ENCODE measurements around the gene SRGAP1.
"Not testable (repeated sequence)": the region's sequence is repeated elsewhere in the genome, so short reads cannot be mapped to it uniquely, and the experiment has no call there.

The SRGAP1 gene

DNA sequence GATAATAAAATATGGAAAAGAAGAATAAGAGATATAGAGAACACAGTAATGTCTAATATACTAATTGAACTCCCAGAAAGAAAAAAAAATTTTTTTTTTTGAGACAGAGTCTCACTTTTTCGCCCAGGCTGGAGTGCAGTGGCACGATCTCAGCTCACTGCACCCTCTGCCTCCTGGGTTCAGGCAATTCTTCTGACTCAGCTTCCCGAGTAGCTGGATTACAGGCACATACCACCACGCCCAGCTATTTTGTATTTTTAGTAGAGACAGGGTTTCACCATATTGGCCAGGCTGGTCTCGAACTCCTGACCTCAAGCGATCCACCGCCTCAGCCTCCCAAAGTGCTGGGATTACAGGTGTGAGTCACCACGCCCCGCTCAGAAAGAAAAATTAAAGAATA, 232.1 kb downstream of the SRGAP1 start:
- H3K4me3 ChIP-seq (ENCODE audit: low read depth, low read length) = not testable (repeated sequence)

DNA sequence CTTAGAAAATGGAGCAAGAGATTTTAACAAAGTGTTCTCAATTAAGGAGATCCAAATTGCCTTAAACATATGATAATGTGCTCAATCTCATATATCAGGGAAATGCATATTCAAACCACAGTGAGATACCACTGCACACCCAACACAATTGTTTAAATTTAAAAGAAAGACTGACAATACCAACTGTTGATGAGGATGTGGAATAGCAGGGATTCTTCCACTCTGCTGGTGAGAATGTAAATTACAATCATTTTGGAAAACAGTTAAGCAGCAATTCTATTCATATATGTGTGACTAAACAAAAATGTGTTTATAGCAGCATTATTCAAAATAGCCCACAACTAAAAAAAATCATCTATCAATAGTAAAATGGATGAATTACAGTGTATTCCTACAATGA, 233.4 kb downstream of the SRGAP1 start:
- no peak overlapping the region for H3K4me3 ChIP-seq (ENCODE audit: low read depth, low read length)

DNA sequence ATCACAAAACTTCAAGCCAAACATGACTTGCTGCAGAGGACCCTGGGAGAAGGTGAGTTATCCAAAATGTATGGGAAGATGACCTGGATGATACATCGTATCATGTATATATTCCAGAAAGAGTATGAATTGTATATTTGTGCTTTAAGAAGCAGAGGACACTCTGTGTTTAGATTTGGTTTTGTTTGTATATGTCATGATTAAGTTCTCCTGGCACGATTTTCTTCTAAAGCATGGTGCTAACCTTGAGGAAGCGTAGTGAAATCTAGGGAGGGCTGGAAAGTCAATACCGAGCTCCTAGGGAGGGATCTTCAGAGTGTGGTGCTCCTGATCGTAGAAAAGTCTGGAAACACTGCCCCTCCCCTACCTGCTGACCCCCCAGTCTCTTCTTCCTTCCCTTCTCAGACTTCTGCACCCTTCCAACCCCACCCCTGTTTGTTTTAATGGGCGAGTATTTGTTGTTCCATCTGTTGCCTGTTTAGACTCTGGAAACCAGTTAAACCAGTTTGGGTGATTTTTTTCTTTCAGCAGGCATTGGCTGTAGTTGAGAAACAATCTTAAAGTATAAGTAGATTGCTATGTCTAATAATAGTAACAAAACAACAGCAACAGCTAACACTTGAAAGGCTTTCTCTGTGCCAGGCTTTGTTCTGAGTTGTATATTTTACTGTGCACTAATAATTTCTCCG, 236.0 kb downstream of the SRGAP1 start:
- no peak overlapping the region for H3K4me3 ChIP-seq (ENCODE audit: low read depth, low read length)

DNA sequence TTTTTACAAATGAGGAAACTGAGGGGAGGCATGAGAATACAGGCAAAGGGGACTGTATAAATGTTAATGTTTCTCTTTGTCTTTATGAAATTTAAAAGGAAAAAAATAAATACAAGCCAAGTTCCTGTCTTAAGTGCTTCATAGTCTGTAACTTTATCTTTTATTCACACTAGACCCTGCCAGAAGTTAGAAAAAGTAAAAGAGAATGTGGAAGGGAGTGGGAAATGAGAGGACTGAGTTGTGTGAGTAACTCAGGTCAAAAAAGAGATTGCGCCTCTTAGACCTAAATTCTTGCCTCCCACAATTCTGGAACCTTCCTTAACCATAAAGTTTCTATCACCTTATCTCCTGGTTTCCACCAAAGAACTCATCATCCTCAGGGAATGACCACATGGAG, 236.5 kb downstream of the SRGAP1 start:
- no peak overlapping the region for H3K4me3 ChIP-seq (ENCODE audit: low read depth, low read length)

DNA sequence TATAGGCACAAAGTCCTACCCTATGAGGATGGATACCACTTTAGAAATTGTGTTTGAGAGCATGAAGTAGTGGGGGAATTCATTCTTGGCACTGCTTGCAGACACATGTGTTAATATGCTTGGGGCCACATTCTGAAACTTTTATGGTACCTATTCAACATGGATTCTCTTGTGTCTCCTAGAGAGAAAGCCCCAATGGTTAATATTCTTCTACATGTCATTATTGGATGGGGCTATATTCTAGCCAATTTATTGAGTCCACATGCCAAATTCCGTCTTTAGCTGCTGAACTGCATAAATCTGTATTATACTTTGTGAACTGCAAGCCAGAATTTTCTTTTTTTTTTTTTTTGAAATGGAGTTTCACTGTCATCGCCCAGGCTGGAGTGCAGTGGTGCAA, 237.6 kb downstream of the SRGAP1 start:
- no peak overlapping the region for H3K4me3 ChIP-seq (ENCODE audit: low read depth, low read length)

DNA sequence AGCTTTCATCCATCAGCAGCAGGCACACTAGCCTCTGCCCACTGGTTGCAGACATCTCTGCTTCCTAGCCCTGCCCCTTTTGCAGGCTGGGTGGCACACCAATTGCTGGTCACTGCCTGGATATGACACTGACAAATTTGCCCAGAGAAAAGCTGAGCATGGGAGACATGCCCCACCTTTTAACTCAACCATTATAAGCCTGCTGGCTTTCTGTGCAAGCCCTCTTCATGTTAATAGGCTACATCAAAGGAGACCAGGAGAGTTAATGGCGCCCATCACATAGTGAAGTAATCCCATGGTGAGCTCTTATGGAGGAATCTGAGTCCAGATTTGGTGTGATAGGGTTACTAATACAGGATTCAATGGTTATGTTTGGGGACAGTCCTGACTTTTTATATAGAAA, 238.4 kb downstream of the SRGAP1 start:
- no peak overlapping the region for H3K4me3 ChIP-seq (ENCODE audit: low read depth, low read length)

DNA sequence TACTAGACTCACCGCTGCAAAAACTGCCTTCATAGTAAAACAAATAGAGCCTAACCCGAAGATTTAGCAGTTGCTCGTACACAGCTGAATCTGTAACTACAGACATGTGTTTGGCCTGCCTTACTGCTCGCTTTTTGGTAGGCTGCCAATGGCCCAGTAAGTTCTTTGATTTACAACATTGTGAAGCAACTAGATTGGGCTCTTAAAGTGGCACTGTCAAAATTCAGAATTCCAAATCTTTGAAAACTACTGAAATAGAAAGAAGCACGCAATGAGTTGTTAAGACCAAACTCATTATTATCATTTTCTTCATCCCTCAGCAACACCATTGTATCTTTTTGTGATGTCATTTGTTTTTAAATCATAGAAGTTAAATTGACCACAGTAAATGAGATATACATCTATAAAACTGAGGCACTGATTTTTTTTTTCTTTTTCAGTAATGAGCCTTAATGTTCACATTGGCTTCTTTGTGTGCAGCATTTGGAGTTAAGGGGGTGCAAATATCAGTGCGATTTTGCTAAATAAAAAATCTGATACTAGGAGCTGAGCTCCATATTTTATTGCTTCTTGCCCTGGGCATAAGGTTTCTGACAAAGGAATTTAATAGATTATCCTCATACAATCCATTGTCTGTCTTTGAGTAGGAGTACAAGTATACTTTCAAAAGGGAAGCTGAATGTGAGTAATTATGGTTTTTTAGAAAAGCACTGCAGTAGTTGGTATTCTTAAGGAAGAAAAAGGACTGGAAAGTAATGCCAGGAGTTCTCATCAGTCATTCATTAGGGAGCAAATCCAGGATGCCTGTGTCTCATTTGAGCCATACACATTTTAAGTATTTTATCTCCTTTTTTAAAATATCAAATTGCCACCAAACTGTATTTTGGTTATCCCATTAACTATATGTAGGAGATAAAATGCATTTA, 239.0 kb downstream of the SRGAP1 start:
- H3K4me3 ChIP-seq (ENCODE audit: low read depth, low read length) = no peak overlapping the region

DNA sequence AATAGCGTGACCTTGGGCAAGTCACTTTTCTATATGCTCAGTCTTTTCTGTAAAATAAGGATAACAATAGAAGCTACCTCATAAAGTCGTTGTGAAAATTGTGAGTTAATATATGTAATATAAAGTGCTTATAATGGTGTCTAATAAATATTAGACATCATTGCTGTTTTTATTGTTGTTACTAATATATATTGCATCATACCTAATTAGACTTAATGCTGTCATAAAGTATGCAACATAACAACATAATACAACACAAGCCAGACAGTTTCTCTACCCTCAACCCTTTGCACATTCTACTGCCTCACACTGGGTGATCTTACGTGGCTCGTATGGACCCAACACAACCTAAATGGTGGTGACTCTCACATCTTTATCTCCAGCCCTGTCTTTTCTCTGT, 240.7 kb downstream of the SRGAP1 start:
- H3K4me3 ChIP-seq (ENCODE audit: low read depth, low read length) = no peak overlapping the region

DNA sequence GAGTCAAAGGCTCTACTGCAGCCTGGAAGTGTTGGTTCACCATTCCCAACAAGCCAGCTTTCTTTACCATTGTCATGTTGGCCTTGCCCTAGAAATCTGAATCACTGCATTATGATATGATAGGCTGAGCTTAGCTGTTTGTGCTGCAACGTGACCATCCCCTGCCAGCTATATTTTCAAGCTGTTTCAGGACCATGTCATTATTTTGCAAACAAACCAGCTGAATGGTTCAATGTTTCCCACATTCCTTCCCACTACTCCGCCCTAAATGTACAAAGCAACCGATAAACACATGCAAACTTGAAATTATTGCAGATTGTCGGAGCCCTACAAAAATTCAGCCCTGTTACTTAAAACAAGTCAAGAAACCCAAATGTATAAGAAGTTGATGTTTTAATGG, 241.5 kb downstream of the SRGAP1 start:
- H3K4me3 ChIP-seq (ENCODE audit: low read depth, low read length) = no peak overlapping the region

DNA sequence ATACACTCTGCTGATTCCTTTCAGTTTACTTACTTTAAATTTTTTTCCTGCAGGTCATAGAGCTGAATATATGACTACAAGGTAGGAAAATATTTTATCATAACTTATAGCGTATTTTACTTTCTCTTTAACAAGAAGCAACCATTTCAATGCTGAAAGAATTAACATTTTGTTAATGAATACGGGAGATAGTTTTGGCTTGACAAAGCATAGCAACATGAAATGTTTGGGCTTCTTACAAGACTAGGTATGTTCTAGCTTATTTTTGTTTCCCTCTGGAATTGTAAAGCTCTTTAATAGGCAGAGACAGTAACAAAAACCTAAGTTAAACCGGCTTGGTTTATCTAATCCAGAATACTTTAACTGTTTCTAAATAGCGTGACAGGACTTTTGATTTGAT, 242.4 kb downstream of the SRGAP1 start:
- H3K4me3 ChIP-seq (ENCODE audit: low read depth, low read length) = no peak overlapping the region

DNA sequence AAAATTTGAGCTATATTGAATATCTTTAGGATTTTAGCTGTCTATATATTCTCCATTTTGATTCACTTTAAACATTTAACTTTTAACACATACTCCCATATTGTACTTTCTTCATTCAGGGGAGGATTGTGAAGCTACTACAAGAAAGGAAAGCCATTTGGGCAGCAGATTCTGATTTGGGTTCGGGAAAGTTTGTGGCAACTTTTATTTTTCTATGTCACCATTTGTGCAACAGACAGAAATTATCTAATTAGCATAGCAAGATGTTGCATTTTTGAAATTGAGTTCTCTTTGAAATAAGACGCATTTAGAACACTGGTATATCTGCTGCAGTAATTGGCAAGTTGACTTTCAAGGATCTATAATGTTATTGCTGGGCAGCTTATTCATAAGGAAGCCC, 243.3 kb downstream of the SRGAP1 start:
- no peak overlapping the region for H3K4me3 ChIP-seq (ENCODE audit: low read depth, low read length)

DNA sequence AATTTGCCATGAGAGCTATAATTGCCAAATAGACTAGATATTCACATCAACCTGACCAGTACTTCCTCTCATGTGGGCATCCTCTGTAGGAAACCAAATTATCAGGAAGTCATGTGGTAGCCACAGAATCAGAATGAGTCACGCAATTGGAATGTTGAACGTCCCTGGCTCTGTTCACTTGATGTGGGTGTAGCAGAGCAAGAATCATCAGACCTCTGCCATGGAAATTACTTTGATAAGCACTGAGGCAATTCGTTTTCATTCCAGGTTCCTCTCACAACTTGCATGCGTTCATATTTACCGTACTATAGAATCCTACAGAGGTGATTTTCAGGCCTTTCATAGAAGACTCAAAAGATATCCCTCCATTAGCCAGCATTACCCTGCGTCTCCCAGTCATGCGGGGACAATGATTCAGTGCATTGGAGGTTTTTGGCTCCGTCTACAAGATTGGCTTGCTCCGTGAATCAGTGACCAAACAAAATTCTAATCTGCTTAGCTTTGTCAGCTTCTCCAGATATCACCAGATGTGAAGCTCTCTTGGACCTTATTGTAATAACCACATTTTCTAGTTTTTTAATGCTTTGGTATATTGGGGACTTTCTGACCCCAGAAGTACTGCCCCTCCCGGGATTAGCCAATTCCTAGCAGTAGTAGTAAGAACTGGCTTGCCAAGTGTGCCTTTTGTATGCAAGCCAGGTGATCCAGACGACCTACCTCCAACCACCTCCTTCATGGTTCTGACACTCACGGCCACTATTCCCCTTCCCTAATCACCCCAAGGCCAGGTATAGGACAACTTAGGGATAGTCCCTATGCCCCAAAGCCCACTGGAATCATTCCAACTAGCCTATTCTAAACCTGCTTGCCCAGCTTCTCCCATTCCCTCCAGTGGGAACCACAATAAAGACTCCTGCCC, 244.2 kb downstream of the SRGAP1 start:
- H3K4me3 ChIP-seq (ENCODE audit: low read depth, low read length) = no peak overlapping the region

DNA sequence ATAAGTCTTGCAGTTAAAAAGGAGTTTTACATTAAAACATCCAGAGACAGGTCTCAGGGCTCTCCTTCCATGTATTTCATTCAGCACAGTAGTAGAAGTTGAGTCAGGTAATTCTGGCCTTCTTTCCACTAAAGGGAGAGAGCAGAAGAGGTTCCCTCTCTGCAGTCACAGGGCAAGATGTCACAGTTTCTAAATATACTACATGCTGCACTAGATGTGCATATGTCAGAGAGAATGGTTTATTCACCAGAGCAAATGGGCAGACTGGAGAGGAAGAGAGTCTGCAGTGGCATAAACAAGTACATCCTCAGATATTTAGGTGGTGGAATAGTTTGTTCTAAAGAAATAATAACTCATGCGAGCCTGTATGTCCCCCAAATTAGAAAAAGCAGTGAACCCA, 245.5 kb downstream of the SRGAP1 start:
- H3K4me3 ChIP-seq (ENCODE audit: low read depth, low read length) = no peak overlapping the region

DNA sequence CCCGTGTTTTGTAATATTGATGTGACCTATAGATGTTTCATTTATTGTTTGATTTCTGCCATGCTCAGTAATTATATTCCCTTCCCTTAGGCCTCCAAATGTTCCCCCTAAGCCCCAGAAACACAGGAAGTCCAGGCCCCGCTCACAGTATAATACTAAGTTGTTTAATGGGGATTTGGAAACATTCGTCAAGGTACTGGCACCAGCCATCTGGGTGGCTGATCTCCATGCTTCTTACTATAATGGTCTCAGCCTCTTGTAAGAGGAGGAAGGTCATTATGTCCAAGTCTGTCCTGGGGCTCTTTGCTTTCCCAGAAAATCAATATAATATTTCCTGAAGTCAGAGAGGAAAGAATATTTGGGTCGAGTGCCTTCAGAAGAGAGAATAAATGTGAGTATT, 246.7 kb downstream of the SRGAP1 start:
- no peak overlapping the region for H3K4me3 ChIP-seq (ENCODE audit: low read depth, low read length)

DNA sequence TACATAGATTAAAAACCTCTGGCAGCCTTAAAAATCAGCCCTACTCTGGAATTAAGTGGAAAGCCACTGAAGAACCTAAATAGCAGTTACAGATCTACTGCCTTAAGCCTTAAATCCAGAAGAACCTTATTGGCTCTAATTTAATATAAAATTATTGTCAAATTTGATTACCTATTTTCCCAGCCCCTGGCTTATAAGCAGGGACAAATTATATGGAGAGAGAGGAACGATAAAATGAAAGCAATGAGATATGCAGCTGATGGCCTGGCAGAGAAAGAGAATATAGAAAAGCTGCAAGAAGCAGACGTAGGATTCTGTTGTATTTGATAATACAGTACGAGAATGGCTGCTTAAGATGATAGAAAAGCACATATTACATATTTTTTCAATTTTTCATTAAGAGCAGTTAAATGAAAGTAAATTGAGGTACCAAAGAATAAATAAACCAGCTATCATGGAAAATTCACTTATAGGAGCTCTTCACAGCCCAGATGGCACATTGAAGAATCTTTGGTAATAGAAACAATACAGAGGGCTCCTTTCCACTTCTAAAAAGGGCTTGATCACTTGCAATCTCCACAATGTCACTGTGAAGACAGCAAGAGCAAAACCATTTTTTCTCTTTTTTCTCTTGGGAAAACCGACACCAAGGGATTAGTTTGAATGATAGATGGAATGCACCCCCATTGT, 248.2 kb downstream of the SRGAP1 start:
- H3K4me3 ChIP-seq (ENCODE audit: low read depth, low read length) = no peak overlapping the region

DNA sequence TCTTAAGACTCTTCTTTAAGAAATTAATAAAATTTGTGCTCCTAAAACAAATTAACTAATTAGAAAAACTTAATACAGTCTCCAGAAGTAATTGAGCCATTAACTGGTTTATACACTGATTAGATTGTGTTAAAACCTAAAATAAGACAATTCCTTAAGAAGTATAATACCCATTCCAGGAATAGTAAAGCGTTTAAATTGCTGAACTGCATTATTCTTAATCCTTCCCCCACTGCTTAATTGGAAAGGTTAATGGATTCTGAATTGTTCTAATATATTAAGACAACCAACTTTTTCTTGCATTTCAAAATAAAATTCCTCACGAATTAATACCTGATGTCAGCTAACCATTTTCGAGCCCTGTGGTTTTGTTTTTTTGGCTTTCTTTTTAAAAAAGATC, 249.2 kb downstream of the SRGAP1 start:
- no peak overlapping the region for H3K4me3 ChIP-seq (ENCODE audit: low read depth, low read length)

DNA sequence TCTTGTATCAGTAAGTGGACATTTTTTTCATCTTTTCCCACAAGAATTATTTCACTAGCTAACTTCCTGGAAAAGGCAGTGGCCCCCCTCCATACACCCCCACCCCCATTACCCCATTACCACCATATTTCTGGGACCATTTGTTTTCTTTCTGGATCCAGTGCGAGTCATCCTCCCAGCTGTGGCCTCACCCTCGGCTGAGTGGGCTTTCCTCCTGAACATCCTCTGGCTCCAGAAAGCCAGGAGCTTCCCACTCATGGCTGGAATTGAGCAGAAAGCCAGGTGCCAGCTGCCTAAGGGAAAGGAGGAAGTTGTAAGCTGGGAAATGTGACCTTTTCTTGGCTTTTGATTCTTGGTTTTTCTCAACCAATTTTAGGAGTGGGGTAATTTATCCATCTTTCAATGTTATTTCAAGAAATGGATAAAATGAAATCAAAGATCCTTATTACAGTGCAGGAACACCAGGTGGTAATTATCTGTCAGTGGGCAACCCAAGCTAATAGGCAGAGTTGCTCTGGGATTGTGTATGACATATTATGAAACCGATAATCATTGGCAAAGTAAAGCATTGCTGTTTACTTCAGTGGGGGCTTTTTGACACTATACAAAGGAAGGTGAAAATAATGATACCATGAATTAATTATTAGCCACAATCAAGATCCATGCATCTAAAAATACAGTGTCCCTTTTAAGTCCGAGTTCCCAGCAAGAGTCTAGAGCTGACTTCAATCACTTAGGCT, 253.0 kb downstream of the SRGAP1 start:
- no peak overlapping the region for H3K4me3 ChIP-seq (ENCODE audit: low read depth, low read length)

DNA sequence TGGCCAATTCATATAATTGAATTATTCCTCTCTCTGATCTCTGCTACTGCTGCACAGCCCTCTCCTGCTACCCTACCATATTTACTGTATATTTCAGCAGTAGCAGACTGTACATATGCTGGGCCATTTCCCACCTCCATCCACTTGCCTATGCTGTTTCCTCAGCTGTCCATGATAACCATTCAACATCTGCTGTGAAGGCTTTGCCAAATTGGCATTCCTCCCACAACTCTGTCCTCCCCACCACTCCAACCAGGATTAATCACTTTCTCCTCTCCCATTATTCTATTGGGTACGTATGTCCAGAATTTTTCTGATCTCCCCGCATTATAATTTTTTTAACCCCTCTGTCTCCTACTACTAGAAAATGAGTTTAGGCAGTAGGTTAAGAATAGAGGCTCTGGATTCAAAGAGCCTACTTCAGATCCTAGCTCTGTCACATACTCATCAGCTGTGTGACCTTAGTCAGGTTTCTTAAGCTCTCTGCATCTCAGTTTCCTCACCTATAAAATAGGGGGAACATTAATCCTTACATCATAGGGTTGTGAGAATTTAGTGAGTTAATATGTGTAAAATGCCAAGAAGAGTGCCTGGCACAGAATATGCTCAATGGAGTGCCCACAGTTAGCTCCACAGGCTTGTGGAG, 254.3 kb downstream of the SRGAP1 start:
- no peak overlapping the region for H3K4me3 ChIP-seq (ENCODE audit: low read depth, low read length)

DNA sequence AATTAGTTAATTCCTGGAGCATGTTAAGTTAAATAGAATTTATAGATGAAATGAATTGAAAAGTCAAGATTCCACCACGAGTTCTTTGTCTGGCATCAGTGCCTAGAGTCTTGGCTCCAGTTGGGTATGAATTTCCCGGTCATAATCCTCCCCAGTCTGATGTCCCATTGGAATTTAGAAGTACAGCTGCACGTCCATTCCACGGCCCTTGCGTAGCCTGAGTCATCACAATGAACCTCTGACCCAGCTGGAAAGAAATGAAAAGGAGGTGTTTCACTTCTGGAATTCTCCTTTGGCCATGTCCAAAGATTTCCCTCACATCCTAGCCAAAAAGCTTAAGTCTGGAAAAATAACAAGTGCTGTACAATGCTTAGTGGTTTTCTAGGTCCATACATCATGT, 254.9 kb downstream of the SRGAP1 start:
- H3K4me3 ChIP-seq (ENCODE audit: low read depth, low read length) = no peak overlapping the region

DNA sequence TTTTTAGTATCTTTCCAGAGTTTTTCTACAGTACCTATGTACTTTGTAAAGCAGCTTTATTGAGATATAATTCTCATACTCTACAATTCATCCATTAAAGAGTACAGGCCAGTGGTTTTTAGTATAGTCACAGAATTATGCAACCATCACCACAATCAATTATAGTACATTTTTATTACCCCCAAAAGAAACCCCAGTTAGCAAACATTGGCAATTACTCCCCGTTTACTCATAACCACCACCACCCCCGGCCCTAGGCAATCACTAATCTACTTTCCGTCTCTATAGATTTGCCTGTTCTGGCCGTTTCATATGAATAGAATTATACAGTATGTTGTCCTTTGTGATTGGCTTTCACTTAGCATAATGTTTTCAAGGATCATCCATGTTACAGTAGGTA, 257.8 kb downstream of the SRGAP1 start:
- no peak overlapping the region for H3K4me3 ChIP-seq (ENCODE audit: low read depth, low read length)
